ENCODE results near the gene EEF2K.

The EEF2K gene

DNA sequence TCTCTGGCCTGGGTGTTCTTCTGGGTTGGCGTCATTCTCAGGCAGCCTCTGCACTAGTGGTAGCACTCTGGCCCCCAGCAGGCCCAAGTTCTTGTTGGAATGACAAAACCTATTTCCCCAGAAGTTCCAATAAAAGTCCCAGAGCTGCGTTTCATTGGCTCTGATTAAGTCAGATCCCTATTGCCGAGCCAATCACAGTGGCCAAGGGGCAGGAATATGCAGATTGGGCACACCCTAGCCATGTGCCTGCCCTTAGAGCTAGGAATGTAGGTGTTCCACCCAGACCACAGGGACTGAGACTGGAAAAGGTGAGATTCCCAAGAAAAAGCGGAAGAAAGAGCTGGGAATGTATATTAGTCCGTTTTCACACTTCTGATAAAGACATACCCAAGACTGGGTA, 46.2 kb downstream of the EEF2K start:
- DNase-seq (ENCODE audit: low read depth) = no peak

DNA sequence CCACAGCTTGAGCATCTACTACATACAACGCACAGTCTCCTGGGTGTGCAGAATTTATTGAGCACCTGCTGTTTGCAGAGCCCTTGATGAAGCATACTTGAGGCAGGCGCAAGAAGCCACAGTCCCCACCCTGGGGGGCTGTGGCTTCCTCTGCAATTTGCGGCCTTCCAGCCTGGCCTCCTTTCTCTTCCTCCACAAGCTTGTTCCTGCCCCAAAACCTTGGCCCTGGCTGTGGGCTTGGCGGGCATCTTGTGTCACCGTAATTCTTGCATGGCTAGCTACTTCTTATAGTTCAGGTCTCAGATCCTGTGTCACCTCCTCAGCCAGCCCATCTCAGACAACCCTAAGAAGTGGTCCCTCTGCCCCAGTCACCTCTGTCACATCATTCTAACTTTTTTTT, 47.2 kb downstream of the EEF2K start:
- no peak for DNase-seq (ENCODE audit: low read depth)

DNA sequence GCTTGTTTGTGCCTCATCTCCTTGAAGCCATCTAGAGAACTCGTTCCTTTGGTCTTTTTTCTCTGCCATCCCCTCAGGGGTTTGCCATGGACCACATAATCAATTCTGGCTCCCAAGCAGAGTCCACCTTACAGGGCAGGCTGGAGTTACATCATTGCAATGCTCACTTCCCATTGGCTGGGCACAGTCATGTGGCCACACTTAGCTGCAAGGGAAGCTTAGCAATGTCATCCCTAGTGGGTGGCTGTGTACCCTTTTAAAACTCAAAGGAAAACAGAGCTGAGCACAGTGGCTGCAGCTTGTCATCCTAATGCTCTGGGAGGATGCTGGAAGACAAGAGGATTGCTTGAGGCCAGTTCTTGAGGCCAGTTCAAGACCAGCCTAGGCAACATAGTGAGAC, 49.3 kb downstream of the EEF2K start:
- DNase-seq (ENCODE audit: low read depth) = no peak

DNA sequence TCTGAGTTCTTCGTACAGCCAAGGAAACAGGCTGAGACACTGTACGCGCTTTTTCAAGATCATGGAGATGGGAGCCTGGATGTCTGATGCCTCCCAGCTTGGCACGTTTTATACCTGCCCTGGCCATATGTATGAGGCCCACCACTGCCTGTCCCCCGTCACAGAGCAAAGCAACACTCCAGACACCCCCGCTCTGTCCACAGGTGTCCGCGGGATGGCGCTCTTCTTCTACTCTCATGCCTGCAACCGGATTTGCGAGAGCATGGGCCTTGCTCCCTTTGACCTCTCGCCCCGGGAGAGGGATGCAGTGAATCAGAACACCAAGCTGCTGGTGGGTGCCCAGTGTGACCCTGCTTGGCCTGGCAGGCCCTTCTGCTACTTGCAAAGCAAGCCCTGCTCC, 51.4 kb downstream of the EEF2K start:
- no peak for DNase-seq (ENCODE audit: low read depth)

DNA sequence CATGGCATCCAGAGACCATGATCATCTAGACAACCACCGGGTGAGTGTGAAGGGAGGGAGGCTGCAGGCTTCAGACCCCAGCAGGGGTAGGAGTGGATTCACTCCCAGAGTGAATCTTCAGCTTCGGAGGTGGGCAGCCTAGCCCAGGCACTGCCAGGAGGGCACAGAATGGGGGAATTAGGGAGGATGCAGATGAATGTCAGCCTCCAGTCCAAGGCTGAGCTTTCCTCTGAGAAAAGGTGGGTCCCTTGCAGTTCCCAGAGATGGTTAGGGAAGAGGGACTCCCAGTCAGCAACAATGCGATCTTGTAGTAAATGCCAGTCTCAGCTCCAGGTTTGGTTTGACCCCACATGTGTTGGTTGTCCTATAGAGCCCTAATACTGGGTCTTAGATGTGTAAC, 54.4 kb downstream of the EEF2K start:
- DNase-seq (ENCODE audit: low read depth) = no peak

DNA sequence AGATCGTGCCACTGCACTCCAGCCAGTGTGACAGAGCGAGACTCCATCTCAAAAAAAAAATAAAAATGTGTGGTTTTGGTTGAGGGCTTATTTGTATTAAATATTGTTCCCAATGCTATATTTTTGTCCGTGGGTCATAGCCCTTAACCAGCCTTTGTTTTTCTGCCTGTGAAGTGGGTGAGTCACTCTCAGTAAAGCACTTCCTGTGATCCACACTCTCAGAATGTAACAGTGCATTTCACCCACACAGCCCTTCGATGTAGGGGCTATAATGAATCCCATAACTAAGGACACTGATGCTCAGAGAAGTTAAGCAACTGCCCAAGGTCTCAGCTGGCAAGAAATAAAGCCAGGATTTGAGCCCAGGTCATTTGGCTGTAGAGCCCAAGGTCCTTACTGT, 56.4 kb downstream of the EEF2K start:
- DNase-seq (ENCODE audit: low read depth) = no peak

DNA sequence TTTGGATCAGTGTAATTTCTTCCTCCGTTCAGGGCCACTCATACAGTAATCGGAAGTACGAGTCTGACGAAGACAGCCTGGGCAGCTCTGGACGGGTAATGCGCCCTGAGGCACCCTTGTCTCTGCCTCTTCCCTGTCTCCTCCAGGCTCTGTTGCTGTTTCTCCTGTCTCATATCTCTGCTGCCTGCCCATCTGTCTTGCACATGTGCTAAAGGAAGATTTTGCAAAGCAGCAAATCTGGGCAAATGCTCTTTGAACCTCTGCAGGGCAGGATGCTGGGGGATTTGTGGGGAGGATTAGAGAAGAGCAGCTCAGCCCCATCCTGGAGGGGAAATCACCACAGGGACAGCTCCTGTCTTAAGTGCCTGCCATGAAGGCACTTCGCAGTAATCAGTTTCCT, 58.7 kb downstream of the EEF2K start:
- no peak for DNase-seq (ENCODE audit: low read depth)

DNA sequence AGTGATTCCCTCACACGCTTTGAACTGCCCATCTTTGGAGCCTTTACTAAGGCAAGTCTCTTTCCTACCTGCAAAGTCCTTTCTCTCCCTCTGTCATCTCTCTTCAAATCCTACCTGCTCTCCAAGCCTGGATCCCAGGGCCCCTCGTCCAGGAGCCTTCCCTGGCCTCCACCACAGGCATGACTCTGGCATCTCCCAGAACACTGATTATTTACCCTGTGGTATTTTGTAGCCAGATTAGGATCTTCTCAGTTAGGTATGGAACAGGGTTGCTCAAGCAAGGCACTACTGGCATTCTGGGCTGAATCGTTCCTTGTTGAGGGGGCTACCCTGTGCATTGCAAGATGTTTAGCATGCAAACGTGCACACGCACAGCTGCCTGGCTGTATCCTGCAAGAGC, 59.3 kb downstream of the EEF2K start:
- DNase-seq (ENCODE audit: low read depth) = no peak

DNA sequence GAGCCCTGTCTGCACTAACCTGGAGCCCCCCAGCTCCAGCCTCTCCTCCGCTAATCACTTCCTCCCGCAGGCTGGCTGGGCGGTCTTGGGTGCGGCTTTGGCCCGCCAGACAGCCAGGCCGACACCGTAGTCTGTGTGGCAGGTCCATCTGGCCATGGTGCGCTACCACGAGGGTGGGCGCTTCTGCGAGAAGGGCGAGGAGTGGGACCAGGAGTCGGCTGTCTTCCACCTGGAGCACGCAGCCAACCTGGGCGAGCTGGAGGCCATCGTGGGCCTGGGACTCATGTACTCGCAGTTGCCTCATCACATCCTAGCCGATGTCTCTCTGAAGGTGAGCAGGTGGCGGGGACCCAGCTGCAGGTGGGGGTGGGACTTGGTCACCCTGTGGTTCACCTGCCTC, 60.5 kb downstream of the EEF2K start:
- no peak for DNase-seq (ENCODE audit: low read depth)

DNA sequence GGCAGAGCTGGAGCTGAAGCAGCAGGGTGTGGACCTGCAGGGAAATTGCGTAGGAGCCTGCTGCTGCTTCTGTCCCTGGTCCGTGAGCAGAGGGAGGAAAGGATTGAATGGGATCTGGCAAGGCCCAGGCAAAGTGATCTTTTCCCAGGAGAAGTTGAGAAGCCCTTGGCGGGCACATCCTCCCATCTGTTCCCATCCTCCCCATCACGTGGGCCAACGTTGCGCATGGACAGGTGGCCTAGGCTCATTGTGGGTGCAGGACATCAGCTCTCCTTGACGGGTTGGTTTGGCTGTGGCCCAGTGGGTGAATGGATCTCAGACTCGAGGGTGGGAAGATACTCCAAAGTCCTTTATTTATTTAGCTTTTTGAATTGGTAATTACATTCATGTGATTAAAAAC, 61.7 kb downstream of the EEF2K start:
- no peak for DNase-seq (ENCODE audit: low read depth)

DNA sequence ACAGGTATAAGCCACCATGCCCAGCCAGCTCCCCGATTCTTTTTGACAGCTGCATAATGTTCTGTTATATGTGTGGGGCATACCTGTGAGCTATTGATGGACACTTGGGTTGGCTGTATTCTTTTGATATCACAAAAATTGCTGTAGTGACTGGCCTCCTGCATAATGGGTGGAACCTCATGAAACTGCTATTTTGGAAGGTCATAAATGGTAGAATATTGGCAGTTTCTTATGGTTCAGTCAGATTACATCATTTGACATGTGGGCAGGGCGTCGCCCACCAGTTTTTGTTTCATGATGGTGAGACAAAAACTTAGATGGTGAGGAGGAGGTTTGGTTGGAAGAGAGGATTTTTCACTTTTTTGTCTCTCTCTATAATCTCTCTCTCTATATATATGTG, 64.4 kb downstream of the EEF2K start:
- no peak for DNase-seq (ENCODE audit: low read depth)

DNA sequence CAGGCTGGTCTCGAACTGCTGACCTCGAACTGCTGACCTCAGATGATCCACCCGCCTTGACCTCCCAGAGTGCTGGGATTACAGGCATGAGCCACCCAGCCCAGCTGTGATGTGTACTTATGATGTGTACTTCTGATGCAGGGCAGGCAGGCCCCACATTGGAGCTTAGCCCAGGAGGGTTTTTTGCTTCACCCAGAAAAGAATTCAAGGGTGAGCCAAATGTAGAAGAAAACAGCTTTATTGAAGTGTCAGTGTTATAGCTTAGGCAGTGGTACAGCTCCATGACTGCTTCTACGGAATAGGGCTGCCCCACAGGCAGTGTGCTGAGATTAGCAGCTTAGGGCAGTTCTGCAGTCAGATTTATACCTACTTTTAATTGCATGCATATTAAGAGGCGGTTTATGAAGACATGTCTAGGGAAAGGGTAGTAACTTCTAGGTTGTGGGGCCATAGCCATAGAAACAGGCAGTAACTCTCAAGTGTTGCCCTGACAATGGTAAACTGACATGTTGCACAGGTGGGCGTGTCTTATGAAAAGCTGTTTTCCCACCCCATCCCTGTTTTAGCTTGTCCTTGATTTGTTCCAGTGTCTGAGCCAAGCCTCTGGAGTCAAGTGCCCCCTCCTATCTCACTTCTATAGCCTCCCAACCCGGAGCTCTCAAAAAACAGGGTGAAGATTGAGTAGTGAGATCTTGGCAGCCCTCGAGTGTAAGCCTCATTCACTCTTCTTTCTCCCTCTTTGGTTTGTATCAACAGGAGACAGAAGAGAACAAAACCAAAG, 67.0 kb downstream of the EEF2K start:
- no peak for DNase-seq (ENCODE audit: low read depth)

DNA sequence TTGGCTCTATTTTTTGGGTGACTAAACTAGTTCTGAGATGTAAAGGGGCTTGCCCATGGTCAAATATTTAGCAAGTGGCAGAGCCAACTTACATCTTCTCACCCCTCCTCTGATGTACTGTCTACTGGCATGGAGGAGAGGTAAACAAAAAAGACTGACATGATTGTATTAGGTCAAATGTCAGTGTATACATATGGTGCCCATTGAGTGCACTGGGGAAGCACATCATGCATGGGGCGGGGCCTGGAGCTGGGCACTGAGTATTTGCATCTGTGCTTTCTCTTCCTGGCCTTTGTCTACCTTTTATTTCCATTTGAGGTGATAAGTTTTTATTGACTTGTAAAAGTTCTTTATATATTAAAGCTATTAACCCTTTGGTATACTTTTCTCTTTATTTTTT, 68.8 kb downstream of the EEF2K start:
- no peak for DNase-seq (ENCODE audit: low read depth)

DNA sequence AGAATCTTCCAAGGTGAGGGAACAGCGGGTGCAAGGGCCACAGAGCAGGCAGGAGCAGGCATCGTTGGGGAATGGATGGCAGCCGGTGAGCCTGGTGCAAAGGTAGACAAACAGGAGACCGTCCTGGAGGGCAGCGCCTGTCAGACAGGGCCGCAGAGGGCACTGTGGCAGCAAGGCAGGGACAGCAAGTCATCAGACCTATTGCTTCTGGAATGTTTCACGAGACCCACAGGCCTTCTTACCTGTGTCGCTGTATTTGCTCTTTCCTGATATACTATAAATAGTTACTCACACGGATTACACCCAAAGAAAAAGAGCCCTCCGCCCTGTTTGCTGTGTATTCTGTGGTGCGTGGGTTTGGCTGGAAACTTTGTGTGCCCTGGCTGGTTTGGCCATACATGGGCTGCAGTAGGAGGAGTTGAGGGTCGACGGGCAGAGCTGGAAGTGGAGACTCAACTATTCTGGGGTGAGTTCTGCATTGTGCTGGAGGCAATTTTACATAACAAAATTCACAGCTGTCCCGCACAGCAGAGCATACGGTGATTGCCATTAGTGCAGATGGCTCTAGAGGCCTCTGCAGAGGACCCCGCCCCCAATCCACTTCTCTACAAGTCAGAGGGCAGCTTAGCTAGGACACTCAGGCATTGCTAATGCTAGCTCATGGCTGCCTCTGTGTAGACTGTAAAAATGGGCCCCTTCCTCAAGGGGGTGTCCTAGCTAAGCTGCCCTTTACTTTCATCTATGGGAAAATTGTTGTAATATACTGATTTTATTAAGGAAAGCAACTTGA, 72.6 kb downstream of the EEF2K start:
- no peak for DNase-seq (ENCODE audit: low read depth)

DNA sequence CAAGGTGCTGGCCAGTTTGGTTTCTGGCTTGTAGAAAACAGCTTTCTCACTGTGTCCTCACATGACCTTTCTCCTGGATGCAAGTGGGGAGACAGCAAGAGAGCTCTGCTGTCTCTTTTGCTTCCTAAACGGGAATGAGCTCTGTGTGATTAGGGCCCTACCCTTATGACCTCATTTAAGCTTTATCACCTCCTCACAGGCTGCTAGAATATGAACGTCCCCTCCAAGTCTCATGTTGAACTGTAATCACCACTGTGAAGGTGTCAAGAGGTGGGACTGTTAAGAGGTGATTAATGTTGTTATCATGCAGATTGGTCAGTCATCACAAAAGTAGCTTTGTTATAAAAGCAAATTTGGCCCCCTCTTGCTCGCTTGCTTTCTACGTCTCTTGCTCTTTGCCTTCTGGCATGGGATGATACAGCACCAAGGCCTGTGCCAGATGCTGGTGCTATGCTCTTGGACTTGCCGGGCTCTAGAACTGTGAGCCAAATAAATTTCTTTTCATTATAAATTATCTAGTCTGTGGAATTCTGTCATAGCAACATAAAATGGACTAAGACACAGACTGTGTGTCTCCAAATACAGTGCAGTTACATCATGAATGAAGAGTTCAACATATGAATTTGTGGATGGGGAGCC, 76.3 kb downstream of the EEF2K start:
- no peak for DNase-seq (ENCODE audit: low read depth)

DNA sequence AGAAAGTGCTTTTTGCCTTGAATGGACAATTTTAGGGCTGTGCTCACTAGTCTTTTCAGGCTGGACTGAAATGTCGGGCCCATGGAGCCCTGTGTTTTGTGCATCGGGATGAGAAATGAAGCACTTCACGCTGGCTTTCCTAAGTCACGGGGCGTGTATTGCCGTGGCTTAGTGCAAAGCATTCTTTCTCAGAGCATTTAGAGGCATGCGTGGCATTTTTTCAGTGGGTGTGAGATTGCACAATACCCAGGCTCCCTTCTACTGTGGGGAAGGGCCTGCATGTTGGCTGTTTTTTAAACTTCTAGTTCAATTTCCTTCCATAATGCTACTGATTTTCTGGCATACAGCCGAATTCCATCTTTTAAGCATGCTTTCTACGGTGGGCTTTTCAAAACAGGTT, 78.6 kb downstream of the EEF2K start:
- DNase-seq (ENCODE audit: low read depth) = no peak

DNA sequence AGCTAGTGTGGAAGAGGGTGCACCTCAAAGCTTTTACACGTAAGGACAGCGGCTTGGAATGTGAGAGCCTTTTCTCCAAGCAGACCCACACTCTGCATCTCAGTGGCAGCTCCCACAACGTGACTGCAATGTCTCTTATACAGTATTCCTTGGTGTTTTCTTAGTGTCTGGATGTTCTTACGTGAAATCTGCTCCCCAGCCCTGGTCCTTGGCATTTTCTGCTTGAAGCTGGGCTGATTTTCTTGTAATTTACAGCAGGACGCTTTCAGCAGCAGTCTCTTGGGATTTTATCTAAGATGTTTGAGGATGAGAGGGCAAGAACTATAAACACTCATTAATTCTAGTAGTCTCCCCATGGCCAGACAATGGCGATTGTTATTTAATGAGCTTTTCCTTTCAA, 79.0 kb downstream of the EEF2K start:
- DNase-seq (ENCODE audit: low read depth) = no peak

DNA sequence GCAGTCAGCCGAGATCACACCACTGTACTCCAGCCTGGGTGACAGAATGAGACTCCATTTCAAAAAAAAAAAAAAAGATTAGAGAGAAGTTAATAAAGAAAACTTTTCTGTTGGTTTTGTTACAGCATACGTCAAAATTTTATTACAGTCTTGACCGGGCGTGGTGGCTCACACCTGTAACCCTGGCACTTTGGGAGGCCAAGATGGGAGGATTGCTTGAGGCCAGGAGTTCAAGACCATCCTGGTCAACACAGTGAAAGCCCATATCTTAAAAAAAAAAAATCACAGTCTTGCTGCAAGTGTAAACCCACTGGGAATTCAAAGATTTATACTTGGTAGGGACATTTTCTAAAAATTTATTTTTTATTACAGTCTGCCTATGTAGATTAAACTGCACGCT, 84.9 kb downstream of the EEF2K start:
- no peak for DNase-seq (ENCODE audit: low read depth)

DNA sequence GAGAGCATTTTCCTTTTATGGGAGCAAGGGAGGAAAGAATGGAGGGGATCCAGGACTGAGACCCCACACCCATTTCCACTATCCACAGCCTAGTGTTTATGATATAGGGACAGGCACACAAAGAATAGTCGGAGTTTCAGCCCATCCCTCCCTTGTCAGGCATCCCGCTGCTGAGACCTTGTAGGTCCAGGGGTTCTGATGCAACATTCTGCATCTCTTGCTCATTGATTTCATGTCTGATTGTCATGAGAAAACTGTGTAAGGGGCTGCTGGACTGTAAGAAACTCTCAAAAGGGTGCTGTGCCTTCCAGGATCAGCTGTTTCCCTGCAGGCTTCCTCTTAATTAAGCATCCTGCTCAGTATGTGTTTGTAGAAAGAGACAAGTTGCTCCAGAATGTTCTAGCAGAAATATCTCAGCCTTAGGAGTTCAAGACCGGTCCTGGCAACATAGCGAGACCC, 85.8 kb downstream of the EEF2K start:
- no peak for DNase-seq (ENCODE audit: low read depth)

DNA sequence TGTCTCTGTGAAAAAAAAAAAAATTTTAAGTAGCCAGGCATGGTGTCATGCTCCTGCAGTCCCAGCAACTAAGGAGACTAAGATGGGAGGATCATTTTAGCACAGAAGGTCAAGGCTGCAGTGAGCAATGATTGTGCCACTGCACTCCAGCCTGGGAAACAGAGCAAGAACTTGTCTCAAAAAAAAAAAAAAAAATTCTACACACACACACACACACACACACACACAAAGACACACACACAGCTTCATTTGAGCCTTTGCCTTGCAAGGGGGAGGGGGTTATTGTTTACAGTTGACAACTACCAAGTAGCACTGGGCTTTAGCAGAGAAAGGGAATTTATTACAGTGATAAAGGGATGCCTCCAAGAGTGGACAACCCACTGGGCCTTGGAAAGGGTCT, 86.2 kb downstream of the EEF2K start:
- no peak for DNase-seq (ENCODE audit: low read depth)

DNA sequence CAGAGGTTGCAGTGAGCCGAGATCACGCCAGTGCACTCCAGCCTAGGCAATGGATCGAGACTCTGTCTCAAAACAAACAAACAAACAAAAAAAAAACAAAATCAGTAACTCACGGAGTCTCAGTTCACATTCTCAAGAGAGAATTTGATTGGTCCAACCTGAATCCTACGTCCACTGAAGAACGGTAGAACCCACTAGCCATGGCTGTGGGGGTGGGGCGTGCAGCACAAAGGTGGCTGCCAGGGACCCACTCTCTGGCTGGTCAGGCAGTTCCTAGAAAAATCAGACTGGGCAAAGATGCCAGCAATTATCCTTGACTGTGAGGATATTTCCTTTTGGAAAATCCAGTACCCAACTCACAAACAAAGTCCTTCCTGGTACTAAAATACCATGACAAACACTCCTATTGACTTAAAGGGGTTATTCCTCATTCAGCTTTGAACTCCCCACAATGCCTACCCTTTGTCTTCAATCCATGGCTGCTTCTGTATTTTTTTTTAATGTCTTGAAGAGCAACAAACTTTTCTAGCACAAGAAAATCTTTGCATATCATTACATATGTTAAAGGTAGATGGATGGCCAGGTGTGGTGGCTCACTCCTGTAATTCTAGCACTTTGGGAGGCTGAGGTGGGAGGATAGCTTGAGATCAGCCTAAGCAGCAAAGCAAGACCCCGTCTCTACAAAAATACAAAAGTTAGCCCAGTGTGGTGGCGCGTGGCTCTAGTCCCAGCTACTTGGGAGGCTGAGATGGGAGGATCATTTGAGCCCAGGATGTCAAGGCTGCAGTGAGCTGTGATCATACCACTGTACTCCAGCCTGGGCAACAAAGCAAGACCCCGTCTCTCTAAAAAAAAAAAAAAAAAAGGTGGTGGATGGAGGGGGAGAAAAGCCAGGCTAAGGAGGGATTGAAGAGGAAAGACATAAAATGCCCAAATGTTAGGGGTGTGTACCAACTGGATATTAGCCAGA, 87.3 kb downstream of the EEF2K start:
- DNase-seq (ENCODE audit: low read depth) = no peak
